ENCODE results near the gene TRAF2.

DNA sequence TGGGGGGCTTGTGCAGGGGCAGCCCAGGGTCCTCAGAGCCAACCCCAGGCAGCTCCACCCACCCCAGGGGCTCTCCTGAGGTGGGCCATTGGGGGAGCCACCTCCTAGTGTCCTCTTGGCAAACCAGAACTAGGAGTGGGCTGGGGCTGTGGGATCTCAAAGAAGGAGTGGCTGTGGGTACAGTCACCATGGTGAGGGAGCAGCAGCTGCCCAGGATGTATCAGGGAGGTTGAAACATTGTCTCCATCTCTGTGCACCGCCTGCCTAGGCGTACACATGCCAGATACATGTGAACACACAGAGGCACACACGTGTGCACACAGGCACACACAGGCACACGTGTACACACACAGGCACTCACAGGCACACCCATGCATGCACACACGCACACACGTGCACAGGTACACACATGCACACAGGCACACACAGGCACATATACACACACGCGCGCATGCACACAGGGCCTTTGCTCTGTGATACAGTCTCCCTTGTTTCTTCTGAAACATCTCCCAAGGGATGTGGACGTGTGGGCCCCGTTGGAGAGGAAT is 76.5 kb downstream of the TRAF2 start:
- TF ChIP-seq, protein P1, sequence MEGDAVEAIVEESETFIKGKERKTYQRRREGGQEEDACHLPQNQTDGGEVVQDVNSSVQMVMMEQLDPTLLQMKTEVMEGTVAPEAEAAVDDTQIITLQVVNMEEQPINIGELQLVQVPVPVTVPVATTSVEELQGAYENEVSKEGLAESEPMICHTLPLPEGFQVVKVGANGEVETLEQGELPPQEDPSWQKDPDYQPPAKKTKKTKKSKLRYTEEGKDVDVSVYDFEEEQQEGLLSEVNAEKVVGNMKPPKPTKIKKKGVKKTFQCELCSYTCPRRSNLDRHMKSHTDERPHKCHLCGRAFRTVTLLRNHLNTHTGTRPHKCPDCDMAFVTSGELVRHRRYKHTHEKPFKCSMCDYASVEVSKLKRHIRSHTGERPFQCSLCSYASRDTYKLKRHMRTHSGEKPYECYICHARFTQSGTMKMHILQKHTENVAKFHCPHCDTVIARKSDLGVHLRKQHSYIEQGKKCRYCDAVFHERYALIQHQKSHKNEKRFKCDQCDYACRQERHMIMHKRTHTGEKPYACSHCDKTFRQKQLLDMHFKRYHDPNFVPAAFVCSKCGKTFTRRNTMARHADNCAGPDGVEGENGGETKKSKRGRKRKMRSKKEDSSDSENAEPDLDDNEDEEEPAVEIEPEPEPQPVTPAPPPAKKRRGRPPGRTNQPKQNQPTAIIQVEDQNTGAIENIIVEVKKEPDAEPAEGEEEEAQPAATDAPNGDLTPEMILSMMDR (IDR thresholded peaks at IDR 0.05) = no peak
- TF ChIP-seq POLR2A (IDR thresholded peaks at IDR 0.05) = no peak

All from stomach (tissue), 4 donors.